ENCODE data around the gene LGMN. TPM values are rescaled to one million over a fixed set of nuclear protein-coding genes. Genes with fewer than 3 reads are reported as not detected.

LGMN gene
- total and polyA plus RNA-seq, 2 experiments from 2014 or later = 60.0 to 83.5 TPM

DNA sequence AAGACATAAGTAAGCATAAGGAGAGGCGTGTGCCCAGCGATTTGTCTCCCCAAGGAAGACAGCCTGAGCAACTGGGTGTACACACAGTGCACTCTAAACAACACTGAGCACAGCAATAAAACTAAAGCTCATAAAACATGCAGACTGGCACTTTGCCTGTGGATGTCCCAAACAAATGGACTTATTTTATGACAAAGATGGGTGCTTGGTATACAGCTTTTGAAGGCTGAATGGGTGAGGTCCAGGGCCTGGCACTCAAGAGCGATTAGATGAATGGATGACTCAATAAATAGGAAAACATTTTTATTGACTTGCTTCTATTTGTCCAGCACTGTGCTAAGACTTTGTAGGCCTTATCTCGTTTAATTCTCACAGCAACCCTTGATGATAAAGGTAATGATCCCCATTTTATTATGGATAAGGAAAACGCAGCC lies 28.5 kb downstream of the LGMN start:
- H2AFZ ChIP-seq = no peak overlapping the region
- Mint-ChIP-seq H3K27me3 (ENCODE audit: insufficient read depth, low read depth, poor library complexity) (peaks cover 3% of the 10 kb centered on the region), H3K27ac (no peak overlapping the region), H3K4me3 (no peak overlapping the region), H3K36me3 (ENCODE audit: low read depth) (peaks cover 18% of the 10 kb centered on the region), H3K9me3 (peaks cover 3% of the 10 kb centered on the region; the same call in 1 of the 3 replicates), H3K4me1 (no peaks in the 10 kb centered on the region)
- TF ChIP-seq ZNF114 (CRISPR knock-in tag; IDR thresholded peaks at IDR 0.05) (no peak), EZH2phosphoT487 (IDR thresholded peaks at IDR 0.05; ENCODE audit: unreplicated experiment) (no peak), CREB1 (CRISPR knock-in tag; IDR thresholded peaks at IDR 0.05; ENCODE audit: low read depth) (no peak), EZH2 (IDR thresholded peaks at IDR 0.05; ENCODE audit: low read depth, unreplicated experiment) (no peak), STAT1 (IDR thresholded peaks at IDR 0.05; ENCODE audit: unreplicated experiment) (no peak)
- TF ChIP-seq, protein P1, sequence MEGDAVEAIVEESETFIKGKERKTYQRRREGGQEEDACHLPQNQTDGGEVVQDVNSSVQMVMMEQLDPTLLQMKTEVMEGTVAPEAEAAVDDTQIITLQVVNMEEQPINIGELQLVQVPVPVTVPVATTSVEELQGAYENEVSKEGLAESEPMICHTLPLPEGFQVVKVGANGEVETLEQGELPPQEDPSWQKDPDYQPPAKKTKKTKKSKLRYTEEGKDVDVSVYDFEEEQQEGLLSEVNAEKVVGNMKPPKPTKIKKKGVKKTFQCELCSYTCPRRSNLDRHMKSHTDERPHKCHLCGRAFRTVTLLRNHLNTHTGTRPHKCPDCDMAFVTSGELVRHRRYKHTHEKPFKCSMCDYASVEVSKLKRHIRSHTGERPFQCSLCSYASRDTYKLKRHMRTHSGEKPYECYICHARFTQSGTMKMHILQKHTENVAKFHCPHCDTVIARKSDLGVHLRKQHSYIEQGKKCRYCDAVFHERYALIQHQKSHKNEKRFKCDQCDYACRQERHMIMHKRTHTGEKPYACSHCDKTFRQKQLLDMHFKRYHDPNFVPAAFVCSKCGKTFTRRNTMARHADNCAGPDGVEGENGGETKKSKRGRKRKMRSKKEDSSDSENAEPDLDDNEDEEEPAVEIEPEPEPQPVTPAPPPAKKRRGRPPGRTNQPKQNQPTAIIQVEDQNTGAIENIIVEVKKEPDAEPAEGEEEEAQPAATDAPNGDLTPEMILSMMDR (conservative IDR thresholded peaks at IDR 0.05; ENCODE audit: low read depth in 2 of 2) = no peak
- TF ChIP-seq, protein P2, sequence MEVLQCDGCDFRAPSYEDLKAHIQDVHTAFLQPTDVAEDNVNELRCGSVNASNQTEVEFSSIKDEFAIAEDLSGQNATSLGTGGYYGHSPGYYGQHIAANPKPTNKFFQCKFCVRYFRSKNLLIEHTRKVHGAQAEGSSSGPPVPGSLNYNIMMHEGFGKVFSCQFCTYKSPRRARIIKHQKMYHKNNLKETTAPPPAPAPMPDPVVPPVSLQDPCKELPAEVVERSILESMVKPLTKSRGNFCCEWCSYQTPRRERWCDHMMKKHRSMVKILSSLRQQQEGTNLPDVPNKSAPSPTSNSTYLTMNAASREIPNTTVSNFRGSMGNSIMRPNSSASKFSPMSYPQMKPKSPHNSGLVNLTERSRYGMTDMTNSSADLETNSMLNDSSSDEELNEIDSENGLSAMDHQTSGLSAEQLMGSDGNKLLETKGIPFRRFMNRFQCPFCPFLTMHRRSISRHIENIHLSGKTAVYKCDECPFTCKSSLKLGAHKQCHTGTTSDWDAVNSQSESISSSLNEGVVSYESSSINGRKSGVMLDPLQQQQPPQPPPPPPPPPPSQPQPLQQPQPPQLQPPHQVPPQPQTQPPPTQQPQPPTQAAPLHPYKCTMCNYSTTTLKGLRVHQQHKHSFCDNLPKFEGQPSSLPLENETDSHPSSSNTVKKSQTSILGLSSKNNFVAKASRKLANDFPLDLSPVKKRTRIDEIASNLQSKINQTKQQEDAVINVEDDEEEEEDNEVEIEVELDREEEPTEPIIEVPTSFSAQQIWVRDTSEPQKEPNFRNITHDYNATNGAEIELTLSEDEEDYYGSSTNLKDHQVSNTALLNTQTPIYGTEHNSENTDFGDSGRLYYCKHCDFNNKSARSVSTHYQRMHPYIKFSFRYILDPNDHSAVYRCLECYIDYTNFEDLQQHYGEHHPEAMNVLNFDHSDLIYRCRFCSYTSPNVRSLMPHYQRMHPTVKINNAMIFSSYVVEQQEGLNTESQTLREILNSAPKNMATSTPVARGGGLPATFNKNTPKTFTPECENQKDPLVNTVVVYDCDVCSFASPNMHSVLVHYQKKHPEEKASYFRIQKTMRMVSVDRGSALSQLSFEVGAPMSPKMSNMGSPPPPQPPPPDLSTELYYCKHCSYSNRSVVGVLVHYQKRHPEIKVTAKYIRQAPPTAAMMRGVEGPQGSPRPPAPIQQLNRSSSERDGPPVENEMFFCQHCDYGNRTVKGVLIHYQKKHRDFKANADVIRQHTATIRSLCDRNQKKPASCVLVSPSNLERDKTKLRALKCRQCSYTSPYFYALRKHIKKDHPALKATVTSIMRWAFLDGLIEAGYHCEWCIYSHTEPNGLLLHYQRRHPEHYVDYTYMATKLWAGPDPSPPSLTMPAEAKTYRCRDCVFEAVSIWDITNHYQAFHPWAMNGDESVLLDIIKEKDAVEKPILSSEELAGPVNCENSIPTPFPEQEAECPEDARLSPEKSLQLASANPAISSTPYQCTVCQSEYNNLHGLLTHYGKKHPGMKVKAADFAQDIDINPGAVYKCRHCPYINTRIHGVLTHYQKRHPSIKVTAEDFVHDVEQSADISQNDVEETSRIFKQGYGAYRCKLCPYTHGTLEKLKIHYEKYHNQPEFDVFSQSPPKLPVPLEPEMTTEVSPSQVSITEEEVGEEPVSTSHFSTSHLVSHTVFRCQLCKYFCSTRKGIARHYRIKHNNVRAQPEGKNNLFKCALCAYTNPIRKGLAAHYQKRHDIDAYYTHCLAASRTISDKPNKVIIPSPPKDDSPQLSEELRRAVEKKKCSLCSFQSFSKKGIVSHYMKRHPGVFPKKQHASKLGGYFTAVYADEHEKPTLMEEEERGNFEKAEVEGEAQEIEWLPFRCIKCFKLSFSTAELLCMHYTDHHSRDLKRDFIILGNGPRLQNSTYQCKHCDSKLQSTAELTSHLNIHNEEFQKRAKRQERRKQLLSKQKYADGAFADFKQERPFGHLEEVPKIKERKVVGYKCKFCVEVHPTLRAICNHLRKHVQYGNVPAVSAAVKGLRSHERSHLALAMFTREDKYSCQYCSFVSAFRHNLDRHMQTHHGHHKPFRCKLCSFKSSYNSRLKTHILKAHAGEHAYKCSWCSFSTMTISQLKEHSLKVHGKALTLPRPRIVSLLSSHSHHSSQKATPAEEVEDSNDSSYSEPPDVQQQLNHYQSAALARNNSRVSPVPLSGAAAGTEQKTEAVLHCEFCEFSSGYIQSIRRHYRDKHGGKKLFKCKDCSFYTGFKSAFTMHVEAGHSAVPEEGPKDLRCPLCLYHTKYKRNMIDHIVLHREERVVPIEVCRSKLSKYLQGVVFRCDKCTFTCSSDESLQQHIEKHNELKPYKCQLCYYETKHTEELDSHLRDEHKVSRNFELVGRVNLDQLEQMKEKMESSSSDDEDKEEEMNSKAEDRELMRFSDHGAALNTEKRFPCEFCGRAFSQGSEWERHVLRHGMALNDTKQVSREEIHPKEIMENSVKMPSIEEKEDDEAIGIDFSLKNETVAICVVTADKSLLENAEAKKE (CRISPR knock-in tag; IDR thresholded peaks at IDR 0.05) = no peak
- ATAC-seq = no peak
- no peaks in the 10 kb centered on the region for H3K4me1 ChIP-seq (ENCODE audit: insufficient read depth)
- H3K27me3 ChIP-seq (ENCODE audit: insufficient read depth) = no peaks in the 10 kb centered on the region
- no peaks in the 10 kb centered on the region for H3K9me2 ChIP-seq (ENCODE audit: insufficient read depth)
- H3F3A ChIP-seq (replicated peaks; ENCODE audit: low read depth) = no peaks in the 10 kb centered on the region
- DNase-seq (ENCODE audit: low spot score) = no peak
- no peak overlapping the region for H3K27ac ChIP-seq (ENCODE audit: low read depth)
- no peaks in the 10 kb centered on the region for H3K36me3 ChIP-seq (ENCODE audit: insufficient read depth)
- H3K79me2 ChIP-seq (replicated peaks; ENCODE audit: insufficient read depth) = peaks cover 28% of the 10 kb centered on the region
- H3K4me3 ChIP-seq = no peak overlapping the region
- H3K4me2 ChIP-seq = no peak overlapping the region
- no peaks in the 10 kb centered on the region; the same call in 1 of the 2 replicates for H4K20me1 ChIP-seq (replicated peaks; ENCODE audit: insufficient read depth)

Measured in GM23338 (cell line).